Skeletal muscle cell (primary cell): ENCODE results near the gene MTHFSD.
A peak's percentile ranks its signal among the peaks of the same experiment; 100 is the strongest.

Experiments used
- DNase-seq: peaks from one replicate; pipeline ENCODE4 v3.0.0-alpha.2; 2010; ENCODE audit warnings: low read depth
- H3K4me3 ChIP-seq: 2 replicates; pipeline ENCODE4 v1.5.1; 2011; ENCODE audit warnings: low read depth, mild to moderate bottlenecking, control low read depth, low read length, moderate library complexity

The MTHFSD gene

GRCh38 chr16:86533767-86534351, 21.2 kb downstream of the MTHFSD start:
- no peak for DNase-seq
- H3K4me3 ChIP-seq, result no peak overlapping the region

- H3K4me3 ChIP-seq, result no peak overlapping the region
- DNase-seq, result no peak
These were observed 22.0 kb downstream of the MTHFSD start for GRCh38 chr16:86533076-86533475.

GRCh38 chr16:86532526-86532815, 22.6 kb downstream of the MTHFSD start:
- H3K4me3 ChIP-seq, result no peak overlapping the region
- no peak for DNase-seq

- no peak for DNase-seq
- no peak overlapping the region for H3K4me3 ChIP-seq
These were observed 23.2 kb downstream of the MTHFSD start for GRCh38 chr16:86531641-86532525.

GRCh38 chr16:86531191-86531545, 23.9 kb downstream of the MTHFSD start:
- H3K4me3 ChIP-seq, result no peak overlapping the region
- no peak for DNase-seq

- DNase-seq, result no peak
- no peak overlapping the region for H3K4me3 ChIP-seq
These were observed 24.5 kb downstream of the MTHFSD start for GRCh38 chr16:86530251-86531190.

- H3K4me3 ChIP-seq, result no peak overlapping the region
- DNase-seq, result no peak
These were observed 25.9 kb downstream of the MTHFSD start for GRCh38 chr16:86529160-86529559.

GRCh38 chr16:86528061-86528929, 26.7 kb downstream of the MTHFSD start:
- no peak overlapping the region for H3K4me3 ChIP-seq
- no peak for DNase-seq

- no peak for DNase-seq
These were observed 27.7 kb downstream of the MTHFSD start for GRCh38 chr16:86527366-86527765.

GRCh38 chr16:86525696-86526095, 29.3 kb downstream of the MTHFSD start:
- no peak for DNase-seq

More at GRCh38 chr16:86527366-86527765, 27.7 kb downstream of the MTHFSD start:
- no peak overlapping the region for H3K4me3 ChIP-seq

GRCh38 chr16:86524029-86524428, 31.0 kb downstream of the MTHFSD start:
- DNase-seq, result no peak
- no peak overlapping the region for H3K4me3 ChIP-seq

More at GRCh38 chr16:86525696-86526095, 29.3 kb downstream of the MTHFSD start:
- H3K4me3 ChIP-seq, result no peak overlapping the region

GRCh38 chr16:86523166-86523740, 31.8 kb downstream of the MTHFSD start:
- no peak for DNase-seq
- no peak overlapping the region for H3K4me3 ChIP-seq

GRCh38 chr16:86522634-86523033, 32.4 kb downstream of the MTHFSD start:
- H3K4me3 ChIP-seq, result no peak overlapping the region
- no peak for DNase-seq

GRCh38 chr16:86521236-86522197, 33.5 kb downstream of the MTHFSD start:
- H3K4me3 ChIP-seq, result no peak overlapping the region
- DNase-seq, result no peak

GRCh38 chr16:86520317-86521210, 34.5 kb downstream of the MTHFSD start:
- DNase-seq, result no peak
- H3K4me3 ChIP-seq, result peak overlapping the region; percentile 18

GRCh38 chr16:86519649-86520316, 35.3 kb downstream of the MTHFSD start:
- DNase-seq, result no peak

More at GRCh38 chr16:86519649-86520316, 35.3 kb downstream of the MTHFSD start:
- H3K4me3 ChIP-seq, result no peak overlapping the region
